Measurements from ENCODE around the gene PIGX.
A peak's percentile ranks its signal among the peaks of the same experiment; 100 is the strongest.
"Not testable (repeated sequence)": the region's sequence is repeated elsewhere in the genome, so short reads cannot be mapped to it uniquely, and the experiment has no call there.

Gene PIGX

GRCh38 chr3:196706731-196707130 is 5.4 kb upstream of the PIGX start:
- in situ Hi-C loops (cut with HindIII; ENCODE audit: low pct_ligation_motif_present, low sequenced_read_pairs), result no loop called here
- TF ChIP-seq CTCF (IDR thresholded peaks at IDR 0.05; ENCODE audit: low read depth, low read length, missing control alignments), result no peak
- no peak overlapping the region for H3K4me3 ChIP-seq (ENCODE audit: low read depth, low read length)
- H3K27ac ChIP-seq, result no peak overlapping the region
- no peaks in the 10 kb centered on the region for H3K36me3 ChIP-seq (replicated peaks)
- H3K27me3 ChIP-seq (replicated peaks), result no peaks in the 10 kb centered on the region
- DNase-seq, result no peak

- in situ Hi-C loops (cut with HindIII; ENCODE audit: low pct_ligation_motif_present, low sequenced_read_pairs), result no loop called here
- Histone ChIP-seq H3K4me3 (ENCODE audit: low read depth, low read length) (no peak overlapping the region), H3K27me3 (replicated peaks) (no peaks in the 10 kb centered on the region), H3K36me3 (replicated peaks) (no peaks in the 10 kb centered on the region), H3K27ac (no peak overlapping the region)
- TF ChIP-seq CTCF (IDR thresholded peaks at IDR 0.05; ENCODE audit: low read depth, low read length, missing control alignments), result no peak
- DNase-seq, result no peak
Observed at GRCh38 chr3:196707566-196707965, 4.6 kb upstream of the PIGX start.

- in situ Hi-C loops (cut with HindIII; ENCODE audit: low pct_ligation_motif_present, low sequenced_read_pairs), result no loop called here
- DNase-seq, result no peak
- no peaks in the 10 kb centered on the region for H3K36me3 ChIP-seq (replicated peaks)
- no peak for TF ChIP-seq CTCF (IDR thresholded peaks at IDR 0.05; ENCODE audit: low read depth, low read length, missing control alignments)
- no peak overlapping the region for H3K27ac ChIP-seq
- H3K4me3 ChIP-seq (ENCODE audit: low read depth, low read length), result no peak overlapping the region
- no peaks in the 10 kb centered on the region for H3K27me3 ChIP-seq (replicated peaks)
Observed at GRCh38 chr3:196708467-196708866, 3.7 kb upstream of the PIGX start.

- Histone ChIP-seq H3K4me3 (ENCODE audit: low read depth, low read length) (peak overlapping the region; percentile 85), H3K36me3 (replicated peaks) (no peaks in the 10 kb centered on the region), H3K27me3 (replicated peaks) (no peaks in the 10 kb centered on the region), H3K27ac (peak overlapping the region; percentile 74)
- DNase-seq, result peak; percentile 44
- no peak for TF ChIP-seq CTCF (IDR thresholded peaks at IDR 0.05; ENCODE audit: low read depth, low read length, missing control alignments)
- in situ Hi-C loops (cut with HindIII; ENCODE audit: low pct_ligation_motif_present, low sequenced_read_pairs), result no loop called here
Observed at GRCh38 chr3:196712514-196713413, 587 bp downstream of the PIGX start.

GRCh38 chr3:196717162-196717561 is 5.0 kb downstream of the PIGX start:
- in situ Hi-C loops (cut with HindIII; ENCODE audit: low pct_ligation_motif_present, low sequenced_read_pairs), result not testable (repeated sequence)

GRCh38 chr3:196721097-196721496 is 8.9 kb downstream of the PIGX start:
- no peaks in the 10 kb centered on the region for H3K36me3 ChIP-seq (replicated peaks)
- no peak for TF ChIP-seq CTCF (IDR thresholded peaks at IDR 0.05; ENCODE audit: low read depth, low read length, missing control alignments)
- H3K4me3 ChIP-seq (ENCODE audit: low read depth, low read length), result no peak overlapping the region
- no peak overlapping the region for H3K27ac ChIP-seq
- in situ Hi-C loops (cut with HindIII; ENCODE audit: low pct_ligation_motif_present, low sequenced_read_pairs), result no loop called here
- H3K27me3 ChIP-seq (replicated peaks), result no peaks in the 10 kb centered on the region
- DNase-seq, result no peak

More at GRCh38 chr3:196717162-196717561, 5.0 kb downstream of the PIGX start:
- H3K36me3 ChIP-seq (replicated peaks); DNase-seq; H3K27ac ChIP-seq; H3K4me3 ChIP-seq (ENCODE audit: low read depth, low read length); H3K27me3 ChIP-seq (replicated peaks): not testable (repeated sequence)

Measured in brain microvascular endothelial cell (primary cell).